BJ (cell line): ENCODE measurements around the gene ZNF391. TPM values are rescaled to one million over a fixed set of nuclear protein-coding genes. Genes with fewer than 3 reads are reported as not detected.
"Not testable (repeated sequence)": the region's sequence is repeated elsewhere in the genome, so short reads cannot be mapped to it uniquely, and the experiment has no call there.

Experiments used
- CTCF ChIA-PET: fragments of 350-600 bp; formaldehyde crosslinking; extraction: SDS; loops from one replicate; lab custom pipeline; 2021; ENCODE audit warnings: antibody characterized with exemption, inconsistent platforms; lab: Yijun Ruan, JAX
- POLR2A ChIA-PET: fragments of 300-600 bp; sonication (Branson Sonifier 250); formaldehyde crosslinking; extraction: SDS; loops from one replicate; lab custom pipeline; 2021; ENCODE audit warnings: antibody characterized with exemption; lab: Charles Lee
- DNase-seq: peaks from one replicate; pipeline ENCODE4 v3.0.0-alpha.2; 2011; ENCODE audit warnings: low read depth
- H3K27me3 ChIP-seq: 2 replicates; pipeline ENCODE4 v1.6.0; 2011; ENCODE audit warnings: low read length; ENCODE audit not compliant: control insufficient read depth, insufficient read depth
- H3K36me3 ChIP-seq: 2 replicates; pipeline ENCODE4 v1.5.1; 2011; ENCODE audit warnings: low read length; ENCODE audit not compliant: control insufficient read depth, insufficient read depth
- H3K4me3 ChIP-seq: 2 replicates; pipeline ENCODE4 v1.5.1; 2011; ENCODE audit warnings: low read depth, mild to moderate bottlenecking, control low read depth, low read length
- polyA plus RNA-seq: library from polyadenylated mRNA; depleted of rRNA; stranded (reverse); fragments of >200 nt; gene quantifications from 2 replicates; pipeline ENCODE4 v1.2.3, GENCODE V29; 2011
- TF ChIP-seq, protein P1 (sequence below): IDR thresholded peaks from 2 replicates; pipeline ENCODE4 v1.5.1; 2011; ENCODE audit warnings: low read depth, mild to moderate bottlenecking, control low read depth, inconsistent platforms, low read length, moderate library complexity; ENCODE audit not compliant: insufficient read depth

The ZNF391 gene
- polyA plus RNA-seq, 1 experiment: 0.27 TPM

- TF ChIP-seq, protein P1, sequence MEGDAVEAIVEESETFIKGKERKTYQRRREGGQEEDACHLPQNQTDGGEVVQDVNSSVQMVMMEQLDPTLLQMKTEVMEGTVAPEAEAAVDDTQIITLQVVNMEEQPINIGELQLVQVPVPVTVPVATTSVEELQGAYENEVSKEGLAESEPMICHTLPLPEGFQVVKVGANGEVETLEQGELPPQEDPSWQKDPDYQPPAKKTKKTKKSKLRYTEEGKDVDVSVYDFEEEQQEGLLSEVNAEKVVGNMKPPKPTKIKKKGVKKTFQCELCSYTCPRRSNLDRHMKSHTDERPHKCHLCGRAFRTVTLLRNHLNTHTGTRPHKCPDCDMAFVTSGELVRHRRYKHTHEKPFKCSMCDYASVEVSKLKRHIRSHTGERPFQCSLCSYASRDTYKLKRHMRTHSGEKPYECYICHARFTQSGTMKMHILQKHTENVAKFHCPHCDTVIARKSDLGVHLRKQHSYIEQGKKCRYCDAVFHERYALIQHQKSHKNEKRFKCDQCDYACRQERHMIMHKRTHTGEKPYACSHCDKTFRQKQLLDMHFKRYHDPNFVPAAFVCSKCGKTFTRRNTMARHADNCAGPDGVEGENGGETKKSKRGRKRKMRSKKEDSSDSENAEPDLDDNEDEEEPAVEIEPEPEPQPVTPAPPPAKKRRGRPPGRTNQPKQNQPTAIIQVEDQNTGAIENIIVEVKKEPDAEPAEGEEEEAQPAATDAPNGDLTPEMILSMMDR: no peak
- ChIA-PET CTCF (interaction anchor here (1.1 to 1.4 kb wide), 3 partner anchors 13 to 58 kb away, joined by 3 read pairs; no protein-coding TSS in a partner anchor), POLR2A (no interaction called here)
- no peaks in the 10 kb centered on the region for H3K36me3 ChIP-seq
- H3K4me3 ChIP-seq: no peak overlapping the region
- H3K27me3 ChIP-seq: no peaks in the 10 kb centered on the region
- no peak for DNase-seq
Measured at GRCh38 chr6:27370391-27370790, 18.2 kb upstream of the ZNF391 start.

DNA sequence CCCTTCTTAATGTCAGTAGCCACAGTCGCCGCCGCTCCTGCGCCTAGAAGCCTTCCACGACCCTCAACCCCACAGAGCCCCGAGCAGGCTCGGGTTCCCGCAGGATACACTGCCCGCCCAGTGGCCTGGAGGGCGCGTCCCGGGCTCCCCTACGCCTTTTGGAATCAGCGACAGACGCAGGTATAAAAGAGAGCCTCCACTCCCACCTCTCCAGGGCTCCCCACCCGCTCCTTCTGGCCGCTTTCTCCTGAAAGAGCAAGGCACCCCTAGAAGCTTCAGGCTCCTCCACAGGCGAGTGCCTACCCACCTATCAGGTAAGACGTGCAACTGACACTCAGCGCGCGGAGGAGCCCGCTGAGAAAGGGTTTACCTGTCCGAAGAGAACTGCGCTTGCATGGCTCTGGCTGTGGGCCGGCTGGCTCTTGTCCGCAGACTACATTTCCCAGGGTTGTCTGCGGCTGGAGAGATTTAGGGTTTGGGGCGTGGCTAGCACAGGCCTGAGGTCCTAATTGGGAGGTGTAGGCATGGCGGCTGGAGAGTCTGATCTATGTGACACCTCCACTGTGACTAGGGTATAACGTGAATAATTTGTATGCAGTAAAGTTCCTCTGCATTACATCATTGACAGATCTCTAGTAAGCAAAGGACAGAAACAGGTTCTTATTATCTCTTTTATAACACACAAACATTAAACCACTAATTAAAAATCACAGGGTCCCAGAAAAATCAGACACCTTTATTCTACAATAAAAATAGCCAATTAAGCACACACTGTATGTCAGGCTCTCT lies 13.5 kb upstream of the ZNF391 start:
- TF ChIP-seq, protein P1: no peak
- ChIA-PET CTCF (interaction anchor here (0.6 kb wide), 2 partner anchors 45 to 77 kb away, joined by 3 read pairs; no protein-coding TSS in a partner anchor), POLR2A (no interaction called here)
- peak overlapping the region; percentile 27 for H3K4me3 ChIP-seq
- H3K36me3 ChIP-seq: no peaks in the 10 kb centered on the region
- H3K27me3 ChIP-seq: no peaks in the 10 kb centered on the region
- no peak for DNase-seq

DNA sequence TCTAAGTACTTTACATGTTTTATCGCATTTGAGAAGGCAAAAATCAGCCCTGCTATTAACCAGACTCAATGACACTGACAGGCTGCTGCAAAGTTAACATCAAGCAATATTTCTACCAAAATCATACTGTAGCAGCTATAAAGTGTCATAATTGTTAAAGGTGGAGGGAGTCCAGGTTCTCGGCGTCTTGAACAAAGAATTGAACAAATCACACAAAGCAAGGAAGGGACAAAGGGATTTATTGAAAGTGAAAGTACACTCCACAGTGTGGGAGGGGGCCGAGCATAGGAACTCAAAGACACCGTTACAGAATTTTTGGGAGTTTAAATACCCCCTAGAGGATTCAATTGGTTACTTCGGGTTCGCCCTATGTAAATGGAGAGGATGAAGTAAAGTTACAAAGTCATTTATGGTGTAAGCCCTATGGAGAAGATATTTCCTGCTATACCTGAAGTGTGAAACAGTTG lies 12.9 kb upstream of the ZNF391 start:
- no peaks in the 10 kb centered on the region for H3K27me3 ChIP-seq
- H3K4me3 ChIP-seq: no peak overlapping the region
- TF ChIP-seq, protein P1: no peak
- POLR2A ChIA-PET: no interaction called here
- CTCF ChIA-PET: interaction anchor here (0.6 kb wide), 1 partner anchor 44 kb away, joined by 3 read pairs; no protein-coding TSS in a partner anchor
- DNase-seq: no peak
- H3K36me3 ChIP-seq: no peaks in the 10 kb centered on the region

DNA sequence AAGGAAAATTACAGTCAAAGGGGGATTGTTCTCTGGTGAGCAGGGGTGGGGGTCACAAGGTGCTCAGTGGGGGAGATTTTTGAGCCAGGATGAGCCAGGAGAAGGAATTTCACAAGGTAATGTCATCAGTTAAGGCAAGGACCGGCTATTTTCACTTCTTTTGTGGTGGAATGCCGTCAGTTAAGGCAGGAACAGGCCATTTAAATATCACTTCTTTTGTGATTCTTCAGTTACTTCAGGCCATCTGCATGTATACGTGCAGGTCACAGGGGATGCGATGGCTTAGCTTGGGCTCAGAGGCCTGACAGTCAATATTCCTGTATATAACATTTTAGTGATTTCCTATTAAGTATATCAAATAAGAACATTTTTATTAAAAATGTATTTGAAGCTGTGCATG lies 10.2 kb upstream of the ZNF391 start:
- POLR2A ChIA-PET, H3K4me3 ChIP-seq, CTCF ChIA-PET, H3K36me3 ChIP-seq, H3K27me3 ChIP-seq, DNase-seq: not testable (repeated sequence)

DNA sequence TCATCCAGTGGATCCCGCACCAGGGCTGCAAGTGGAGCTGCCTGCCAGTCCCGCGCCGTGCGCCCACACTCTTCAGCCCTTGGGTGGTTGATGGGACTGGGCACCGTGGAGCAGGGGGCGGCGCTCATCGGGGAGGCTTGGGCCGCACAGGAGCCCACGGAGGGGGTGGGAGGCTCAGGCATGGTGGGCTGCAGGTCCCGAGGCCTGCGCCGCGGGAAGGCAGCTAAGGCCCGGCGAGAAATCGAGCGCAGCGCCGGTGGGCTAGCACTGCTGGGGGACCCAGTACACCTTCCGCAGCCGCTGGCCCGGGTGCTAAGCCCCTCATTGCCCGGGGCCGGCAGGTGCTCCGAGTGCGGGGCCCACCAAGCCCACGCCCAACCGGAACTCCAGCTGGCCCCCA lies 7.6 kb upstream of the ZNF391 start:
- POLR2A ChIA-PET, CTCF ChIA-PET, H3K36me3 ChIP-seq, DNase-seq, H3K27me3 ChIP-seq, H3K4me3 ChIP-seq: not testable (repeated sequence)

DNA sequence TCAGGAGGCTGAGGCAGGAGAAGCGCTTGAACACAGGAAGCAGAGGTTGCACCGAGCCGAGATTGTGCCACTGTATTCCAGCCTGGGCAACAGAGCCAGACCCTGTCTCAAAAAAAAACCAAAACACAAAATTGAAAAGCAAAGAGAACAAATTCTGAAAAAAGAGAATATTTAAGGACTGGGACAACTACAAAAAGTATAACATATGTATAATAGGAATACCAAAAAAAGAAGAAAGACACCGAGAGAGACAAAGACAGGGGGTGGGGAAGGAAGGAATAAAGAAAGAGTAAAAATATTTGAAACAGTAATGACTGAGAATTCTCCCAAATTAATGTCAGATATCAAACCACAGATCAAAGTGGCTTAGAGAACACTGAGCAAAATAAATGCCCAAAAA lies 5.5 kb upstream of the ZNF391 start:
- H3K36me3 ChIP-seq: no peaks in the 10 kb centered on the region
- ChIA-PET POLR2A (no interaction called here), CTCF (no interaction called here)
- DNase-seq: no peak
- no peaks in the 10 kb centered on the region for H3K27me3 ChIP-seq
- H3K4me3 ChIP-seq: no peak overlapping the region
- TF ChIP-seq, protein P1: no peak
